ENCODE data around the gene RALGAPA2.

RALGAPA2 gene

DNA sequence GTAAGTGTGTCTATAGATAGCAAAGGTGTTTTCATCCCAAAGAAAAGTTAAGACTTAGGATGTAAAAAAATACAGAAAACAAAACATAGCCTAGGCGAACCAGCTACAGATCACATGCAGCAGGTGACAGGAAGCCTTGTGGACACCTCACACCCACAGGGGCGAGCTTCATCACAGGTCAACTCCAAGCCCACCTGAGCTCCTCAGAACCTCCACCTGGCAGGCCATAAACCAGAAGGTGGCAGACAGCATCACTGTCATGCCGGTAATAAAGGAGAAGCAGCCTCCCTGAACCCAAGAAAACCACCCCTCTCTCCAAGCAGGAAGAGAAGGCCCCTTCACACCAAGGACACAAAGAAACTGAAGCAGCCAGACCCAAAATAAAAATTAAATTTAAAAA is 1.0 kb downstream of the RALGAPA2 start:
- peaks cover 42% of the 10 kb centered on the region for H3K4me1 Mint-ChIP-seq
- peak overlapping the region; percentile 88 for H3K27ac Mint-ChIP-seq (ENCODE audit: low read depth)
- DNase-seq (ENCODE audit: low spot score in 2 of 2) (peak in 1 of 2 donors; percentile 26), ATAC-seq (replicated peaks; ENCODE audit: extremely low read depth, poor library complexity, severe bottlenecking) (peak; percentile 5)
- peaks cover 4% of the 10 kb centered on the region for H3K36me3 Mint-ChIP-seq (ENCODE audit: insufficient read depth)
- H3K4me3 Mint-ChIP-seq, result peak overlapping the region; percentile 89
- no peaks in the 10 kb centered on the region for H3K27me3 Mint-ChIP-seq
- no peaks in the 10 kb centered on the region for H3K9me3 Mint-ChIP-seq

- Mint-ChIP-seq H3K36me3 (ENCODE audit: insufficient read depth) (peaks cover 4% of the 10 kb centered on the region), H3K4me1 (peaks cover 46% of the 10 kb centered on the region), H3K27me3 (no peaks in the 10 kb centered on the region), H3K9me3 (no peaks in the 10 kb centered on the region), H3K27ac (ENCODE audit: low read depth) (peak overlapping the region; percentile 88), H3K4me3 (peak overlapping the region; percentile 89)
- peak in 1 of 2 donors; percentile 23 for DNase-seq (ENCODE audit: low spot score in 2 of 2)
- peak; percentile 37 for ATAC-seq (replicated peaks; ENCODE audit: extremely low read depth, poor library complexity, severe bottlenecking)
These were observed 1.8 kb downstream of the RALGAPA2 start for GRCh38 chr20:20710443-20711315.

- Mint-ChIP-seq H3K4me1 (peaks cover 49% of the 10 kb centered on the region), H3K36me3 (ENCODE audit: insufficient read depth) (peaks cover 4% of the 10 kb centered on the region), H3K27ac (ENCODE audit: low read depth) (no peak overlapping the region), H3K4me3 (peak overlapping the region; percentile 89), H3K9me3 (no peaks in the 10 kb centered on the region), H3K27me3 (no peaks in the 10 kb centered on the region)
- no peak for ATAC-seq (replicated peaks; ENCODE audit: extremely low read depth, poor library complexity, severe bottlenecking)
- DNase-seq (ENCODE audit: low spot score in 2 of 2), result no peak
These were observed 2.6 kb downstream of the RALGAPA2 start for GRCh38 chr20:20709887-20710286.

- Mint-ChIP-seq H3K4me1 (peaks cover 56% of the 10 kb centered on the region), H3K27me3 (no peaks in the 10 kb centered on the region), H3K4me3 (no peak overlapping the region), H3K9me3 (no peaks in the 10 kb centered on the region), H3K27ac (ENCODE audit: low read depth) (no peak overlapping the region), H3K36me3 (ENCODE audit: insufficient read depth) (no peaks in the 10 kb centered on the region)
- ATAC-seq (replicated peaks; ENCODE audit: extremely low read depth, poor library complexity, severe bottlenecking) (no peak), DNase-seq (ENCODE audit: low spot score in 2 of 2) (no peak)
These were observed 6.2 kb downstream of the RALGAPA2 start for GRCh38 chr20:20706285-20706684.

- Mint-ChIP-seq H3K4me3 (no peak overlapping the region), H3K9me3 (no peaks in the 10 kb centered on the region), H3K27me3 (no peaks in the 10 kb centered on the region), H3K4me1 (peaks cover 44% of the 10 kb centered on the region), H3K27ac (ENCODE audit: low read depth) (no peak overlapping the region), H3K36me3 (ENCODE audit: insufficient read depth) (no peaks in the 10 kb centered on the region)
- ATAC-seq (replicated peaks; ENCODE audit: extremely low read depth, poor library complexity, severe bottlenecking) (no peak), DNase-seq (ENCODE audit: low spot score in 2 of 2) (no peak)
These were observed 9.9 kb downstream of the RALGAPA2 start for GRCh38 chr20:20702330-20703245.

DNA sequence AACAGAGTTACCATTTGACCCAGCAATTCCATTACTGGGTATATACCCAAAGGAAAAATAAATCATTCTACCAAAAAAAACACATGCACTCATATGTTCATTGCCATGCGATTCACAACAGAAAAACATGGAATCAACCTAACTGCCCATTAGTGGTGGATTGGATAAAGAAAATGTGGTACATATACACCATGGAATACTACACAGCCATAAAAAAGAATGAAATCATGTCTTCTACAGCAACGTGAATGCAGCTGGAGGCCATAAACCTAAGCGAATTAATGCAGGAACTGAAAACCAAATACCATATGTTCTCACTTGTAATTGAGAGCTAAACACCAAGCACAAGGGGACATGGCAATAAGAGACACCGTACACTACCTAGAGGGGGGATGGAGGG is 12.5 kb downstream of the RALGAPA2 start:
- Mint-ChIP-seq H3K4me1 (peaks cover 41% of the 10 kb centered on the region), H3K4me3 (no peak overlapping the region), H3K27ac (ENCODE audit: low read depth) (no peak overlapping the region), H3K27me3 (no peaks in the 10 kb centered on the region), H3K9me3 (no peaks in the 10 kb centered on the region), H3K36me3 (ENCODE audit: insufficient read depth) (no peaks in the 10 kb centered on the region)
- DNase-seq (ENCODE audit: low spot score in 2 of 2), result no peak
- no peak for ATAC-seq (replicated peaks; ENCODE audit: extremely low read depth, poor library complexity, severe bottlenecking)

DNA sequence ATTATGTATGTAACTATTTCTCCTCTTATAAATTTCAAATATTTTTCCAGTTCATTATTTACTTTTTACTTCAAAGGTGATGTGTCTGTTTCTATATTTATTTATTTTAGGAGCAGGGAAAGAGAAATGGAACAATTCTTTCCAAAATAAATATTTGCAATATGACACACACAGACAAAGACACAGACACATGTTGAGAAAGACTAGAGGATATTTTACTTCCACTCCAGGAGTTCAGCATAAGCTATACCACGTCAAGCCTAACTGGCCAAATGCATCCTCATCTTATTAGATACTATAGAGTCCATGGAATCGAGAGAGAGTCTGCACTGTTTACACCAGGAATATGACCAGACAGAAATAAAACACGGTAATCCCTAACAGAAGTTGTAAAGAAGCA is 13.3 kb downstream of the RALGAPA2 start:
- Mint-ChIP-seq H3K27ac (ENCODE audit: low read depth) (no peak overlapping the region), H3K4me3 (no peak overlapping the region), H3K9me3 (no peaks in the 10 kb centered on the region), H3K36me3 (ENCODE audit: insufficient read depth) (no peaks in the 10 kb centered on the region), H3K27me3 (no peaks in the 10 kb centered on the region), H3K4me1 (peaks cover 38% of the 10 kb centered on the region)
- no peak for ATAC-seq (replicated peaks; ENCODE audit: extremely low read depth, poor library complexity, severe bottlenecking)
- no peak for DNase-seq (ENCODE audit: low spot score in 2 of 2)

- no peak overlapping the region for H3K4me3 Mint-ChIP-seq
These were observed 15.1 kb downstream of the RALGAPA2 start for GRCh38 chr20:20697325-20697845.

DNA sequence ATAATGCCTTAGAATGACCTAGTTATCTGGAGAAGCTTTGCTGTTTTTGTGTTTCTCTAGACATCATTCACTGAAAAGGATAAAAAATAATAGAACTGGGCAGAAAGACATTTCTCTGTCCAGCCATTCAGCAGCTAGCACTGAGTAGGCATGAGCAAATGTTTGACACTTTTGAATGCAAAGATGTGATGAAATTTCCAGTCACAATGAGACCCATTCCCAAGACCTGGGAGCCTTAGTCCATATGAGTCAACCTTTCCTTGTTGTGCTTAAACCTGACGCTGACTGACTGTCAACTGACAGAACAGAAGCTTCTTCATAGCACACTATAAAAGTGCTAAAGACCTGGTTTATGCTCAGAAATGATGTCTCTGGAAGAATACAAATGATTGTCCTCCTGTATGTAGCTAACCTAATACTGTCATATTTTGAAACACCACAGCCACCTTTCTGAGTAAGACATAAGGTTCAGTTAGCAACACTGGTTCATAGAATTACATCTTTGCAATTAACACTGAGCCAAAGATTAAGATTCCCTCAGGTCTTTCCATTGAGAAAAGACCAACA is 17.1 kb downstream of the RALGAPA2 start:
- Mint-ChIP-seq H3K4me1 (peaks cover 28% of the 10 kb centered on the region), H3K36me3 (ENCODE audit: insufficient read depth) (no peaks in the 10 kb centered on the region), H3K27ac (ENCODE audit: low read depth) (no peak overlapping the region), H3K4me3 (no peak overlapping the region), H3K9me3 (no peaks in the 10 kb centered on the region), H3K27me3 (no peaks in the 10 kb centered on the region)
- ATAC-seq (replicated peaks; ENCODE audit: extremely low read depth, poor library complexity, severe bottlenecking), result no peak
- no peak for DNase-seq (ENCODE audit: low spot score in 2 of 2)

More at GRCh38 chr20:20697325-20697845, 15.1 kb downstream of the RALGAPA2 start:
- no peaks in the 10 kb centered on the region for H3K36me3 Mint-ChIP-seq (ENCODE audit: insufficient read depth)
- DNase-seq (ENCODE audit: low spot score in 2 of 2), result no peak
- H3K27me3 Mint-ChIP-seq, result no peaks in the 10 kb centered on the region
- no peaks in the 10 kb centered on the region for H3K9me3 Mint-ChIP-seq
- H3K27ac Mint-ChIP-seq (ENCODE audit: low read depth), result no peak overlapping the region
- H3K4me1 Mint-ChIP-seq, result peaks cover 34% of the 10 kb centered on the region
- ATAC-seq (replicated peaks; ENCODE audit: extremely low read depth, poor library complexity, severe bottlenecking), result no peak

DNA sequence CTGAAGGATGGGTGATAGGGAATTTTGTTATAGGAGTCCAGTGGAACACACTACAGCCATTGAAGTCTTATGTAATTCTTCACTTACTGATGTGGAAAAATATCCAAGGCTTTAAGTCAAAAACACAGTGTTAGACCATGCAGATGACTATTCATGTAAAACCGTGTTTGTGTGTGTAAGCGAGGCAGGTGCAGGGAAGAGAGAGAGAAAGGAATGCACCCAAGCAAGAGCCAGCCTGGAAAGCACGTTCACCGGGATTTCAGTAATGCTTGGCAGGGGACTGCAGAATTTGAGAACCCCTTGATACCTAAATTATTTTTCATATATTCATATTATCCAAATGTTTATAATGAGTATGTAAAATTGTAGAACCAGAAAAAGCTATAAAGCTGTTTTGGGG is 17.9 kb downstream of the RALGAPA2 start:
- H3K27me3 Mint-ChIP-seq, result no peaks in the 10 kb centered on the region
- H3K4me3 Mint-ChIP-seq, result no peak overlapping the region
- ATAC-seq (replicated peaks; ENCODE audit: extremely low read depth, poor library complexity, severe bottlenecking) (no peak), DNase-seq (ENCODE audit: low spot score in 2 of 2) (no peak)
- no peaks in the 10 kb centered on the region for H3K9me3 Mint-ChIP-seq
- peaks cover 28% of the 10 kb centered on the region for H3K4me1 Mint-ChIP-seq
- H3K36me3 Mint-ChIP-seq (ENCODE audit: insufficient read depth), result no peaks in the 10 kb centered on the region
- no peak overlapping the region for H3K27ac Mint-ChIP-seq (ENCODE audit: low read depth)

GRCh38 chr20:20692587-20692986 is 19.9 kb downstream of the RALGAPA2 start:
- Mint-ChIP-seq H3K4me3 (no peak overlapping the region), H3K27ac (ENCODE audit: low read depth) (no peak overlapping the region)
- ATAC-seq (replicated peaks; ENCODE audit: extremely low read depth, poor library complexity, severe bottlenecking), result no peak

DNA sequence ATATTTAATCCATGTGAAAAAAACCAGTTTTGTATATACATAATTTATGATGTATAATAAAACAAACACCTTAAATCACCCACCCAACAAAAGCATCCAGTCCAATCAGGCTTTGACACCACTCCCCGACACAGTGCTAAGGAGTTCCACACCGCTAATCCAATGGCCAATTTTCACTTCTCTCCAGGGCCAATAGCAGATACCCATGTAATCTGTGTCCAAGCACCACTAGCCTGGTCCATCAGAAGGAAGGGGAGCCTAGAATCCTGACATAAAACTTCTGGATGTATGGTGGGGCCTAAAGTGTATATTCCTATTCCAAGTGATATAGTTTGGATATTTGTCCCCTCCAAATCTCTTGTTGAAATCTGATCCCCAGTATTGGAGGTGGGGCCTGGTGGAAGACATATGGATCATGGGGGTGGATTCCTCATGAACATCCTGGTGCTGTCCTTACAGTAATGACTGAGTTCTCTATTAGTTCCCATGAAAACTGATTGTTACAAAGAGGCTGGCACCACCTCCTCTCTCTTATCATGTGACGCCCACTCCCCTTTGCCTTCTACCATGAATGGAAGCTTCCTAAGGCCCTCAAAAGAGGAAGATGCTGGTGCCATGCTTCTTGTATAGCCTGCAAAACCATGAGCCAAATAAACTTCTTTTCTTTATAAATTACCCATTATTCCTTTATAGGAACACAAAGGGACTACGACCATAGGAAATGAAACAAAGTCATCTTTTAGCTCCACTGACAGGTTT is 20.8 kb downstream of the RALGAPA2 start:
- no peak for DNase-seq (ENCODE audit: low spot score in 2 of 2)

More at GRCh38 chr20:20692587-20692986, 19.9 kb downstream of the RALGAPA2 start:
- Mint-ChIP-seq H3K9me3 (no peaks in the 10 kb centered on the region), H3K27me3 (no peaks in the 10 kb centered on the region), H3K4me1 (peaks cover 23% of the 10 kb centered on the region), H3K36me3 (ENCODE audit: insufficient read depth) (no peaks in the 10 kb centered on the region)
- no peak for DNase-seq (ENCODE audit: low spot score in 2 of 2)

More for the DNA sequence above, 20.8 kb downstream of the RALGAPA2 start:
- Mint-ChIP-seq H3K9me3 (no peaks in the 10 kb centered on the region), H3K27ac (ENCODE audit: low read depth) (no peak overlapping the region), H3K27me3 (no peaks in the 10 kb centered on the region), H3K4me3 (no peak overlapping the region), H3K36me3 (ENCODE audit: insufficient read depth) (no peaks in the 10 kb centered on the region), H3K4me1 (peaks cover 30% of the 10 kb centered on the region)
- no peak for ATAC-seq (replicated peaks; ENCODE audit: extremely low read depth, poor library complexity, severe bottlenecking)

All from central memory CD8-positive, alpha-beta T cell (primary cell).